Activated T-cell treated with anti-CD3 and anti-CD28 coated beads, Interleukin-2, amount 50 U/mL, for 48 hours (primary cell): ENCODE data around the gene TCF7L1.
"Not testable (repeated sequence)": the region's sequence is repeated elsewhere in the genome, so short reads cannot be mapped to it uniquely, and the experiment has no call there.

Experiments
- DNase-seq, 2 experiments: peaks; one replicate each; pipeline ENCODE4 v3.0.0-alpha.2; 2020

The TCF7L1 gene, protein sequence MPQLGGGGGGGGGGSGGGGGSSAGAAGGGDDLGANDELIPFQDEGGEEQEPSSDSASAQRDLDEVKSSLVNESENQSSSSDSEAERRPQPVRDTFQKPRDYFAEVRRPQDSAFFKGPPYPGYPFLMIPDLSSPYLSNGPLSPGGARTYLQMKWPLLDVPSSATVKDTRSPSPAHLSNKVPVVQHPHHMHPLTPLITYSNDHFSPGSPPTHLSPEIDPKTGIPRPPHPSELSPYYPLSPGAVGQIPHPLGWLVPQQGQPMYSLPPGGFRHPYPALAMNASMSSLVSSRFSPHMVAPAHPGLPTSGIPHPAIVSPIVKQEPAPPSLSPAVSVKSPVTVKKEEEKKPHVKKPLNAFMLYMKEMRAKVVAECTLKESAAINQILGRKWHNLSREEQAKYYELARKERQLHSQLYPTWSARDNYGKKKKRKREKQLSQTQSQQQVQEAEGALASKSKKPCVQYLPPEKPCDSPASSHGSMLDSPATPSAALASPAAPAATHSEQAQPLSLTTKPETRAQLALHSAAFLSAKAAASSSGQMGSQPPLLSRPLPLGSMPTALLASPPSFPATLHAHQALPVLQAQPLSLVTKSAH

DNA sequence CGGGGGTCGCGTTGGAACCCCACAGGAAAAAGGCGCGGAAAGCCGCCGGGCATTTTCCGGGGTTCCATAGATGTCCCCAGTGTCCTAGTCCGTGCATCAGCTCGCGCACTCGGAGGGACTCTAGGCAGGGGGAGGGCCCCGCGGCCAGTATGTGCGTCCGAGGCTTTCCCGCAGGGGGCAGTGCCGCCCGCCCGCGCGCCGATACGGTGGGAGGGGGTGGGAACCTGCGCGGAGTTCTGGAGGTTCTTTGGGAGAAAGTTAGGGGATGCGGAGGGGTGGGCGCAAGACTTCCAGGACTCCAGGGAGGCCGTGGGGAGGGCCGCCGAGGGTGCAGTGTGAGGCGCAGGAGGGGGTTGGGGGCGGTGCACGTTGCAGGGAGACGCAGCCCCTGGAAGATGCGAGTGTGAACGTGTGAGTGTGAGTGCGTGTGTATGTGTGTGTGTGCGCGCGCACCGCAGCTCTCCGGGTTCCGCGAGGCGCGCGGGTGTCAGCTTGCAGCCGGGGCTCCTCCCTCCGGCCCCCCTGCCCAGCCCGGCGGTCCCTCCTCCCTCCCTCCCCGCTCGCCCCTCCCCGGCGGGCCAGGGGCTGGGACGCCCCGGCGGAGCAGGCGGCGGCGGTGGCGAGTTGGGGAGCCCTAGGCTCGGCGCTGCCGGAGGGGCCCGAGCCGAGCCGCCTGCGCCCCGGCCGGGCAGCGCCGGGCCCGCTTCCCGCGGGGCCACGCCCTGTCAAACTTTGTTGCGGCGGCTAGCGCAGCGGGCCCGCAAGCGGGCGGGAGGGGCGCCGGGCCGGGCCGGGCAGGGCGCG is at the start of gene TCF7L1:
TSS of gene TCF7L1 (plus strand) at position 559 of the 804 bp plus-strand sequence. CDS start 293 bp downstream, outside the sequence.
- peak; percentile 65 to 66 for DNase-seq

DNA sequence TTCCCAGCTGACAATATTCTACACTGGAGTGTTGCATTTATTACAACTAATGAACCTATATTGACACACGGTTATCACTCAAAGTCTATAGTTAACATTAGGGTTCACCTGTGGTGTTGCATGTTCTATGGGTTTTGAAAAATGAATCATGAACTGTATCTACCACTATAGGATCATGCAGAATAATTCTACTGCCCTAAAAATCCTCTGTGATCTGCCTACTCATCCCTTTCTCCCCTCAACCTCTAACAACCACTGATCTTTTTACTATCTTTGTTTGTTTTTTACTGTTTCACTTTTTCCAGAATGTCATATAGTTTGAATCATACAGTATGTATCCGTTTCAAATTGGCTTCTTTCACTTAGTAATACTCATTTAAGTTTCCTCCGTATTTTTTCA is 47.6 kb upstream of the TCF7L1 start:
- no peak for DNase-seq

DNA sequence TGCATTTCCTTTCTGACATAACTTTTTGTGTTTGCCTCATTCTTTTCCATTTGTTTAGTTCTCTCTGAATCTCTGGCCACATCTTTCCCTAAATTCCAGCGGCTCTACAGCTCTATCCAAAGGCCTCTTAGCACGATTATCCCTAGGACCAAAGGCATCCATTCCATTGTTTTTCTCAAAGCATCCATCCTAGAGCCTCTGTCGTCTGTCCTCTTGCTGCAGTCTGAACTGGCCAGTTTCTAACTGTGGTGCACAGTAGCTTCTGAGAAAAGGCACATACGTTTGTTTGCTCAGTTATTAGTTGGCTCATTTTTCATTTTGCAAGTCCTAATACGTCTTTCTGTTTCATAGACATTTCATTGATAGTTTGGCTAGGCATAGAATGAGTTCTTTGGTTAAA is 45.7 kb upstream of the TCF7L1 start:
- DNase-seq = no peak

DNA sequence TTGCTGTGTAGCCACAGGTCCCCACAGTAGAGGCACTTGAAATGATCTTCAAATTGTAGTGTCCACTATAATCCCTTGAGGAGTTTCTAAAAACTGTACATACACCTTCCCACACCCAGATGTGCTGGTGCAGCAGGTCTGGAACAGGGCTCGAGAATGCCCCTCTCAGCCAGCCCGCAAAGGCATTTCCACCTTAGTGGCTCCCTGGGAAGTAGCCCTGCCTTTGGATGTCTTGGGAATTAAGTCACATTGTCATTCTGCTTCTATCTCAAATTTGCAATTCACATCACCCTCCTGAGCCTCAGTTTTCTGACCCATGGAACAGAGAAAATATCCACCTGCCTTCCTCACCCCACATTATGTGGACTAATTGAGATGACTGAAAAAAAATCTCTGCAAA is 44.3 kb upstream of the TCF7L1 start:
- no peak for DNase-seq

DNA sequence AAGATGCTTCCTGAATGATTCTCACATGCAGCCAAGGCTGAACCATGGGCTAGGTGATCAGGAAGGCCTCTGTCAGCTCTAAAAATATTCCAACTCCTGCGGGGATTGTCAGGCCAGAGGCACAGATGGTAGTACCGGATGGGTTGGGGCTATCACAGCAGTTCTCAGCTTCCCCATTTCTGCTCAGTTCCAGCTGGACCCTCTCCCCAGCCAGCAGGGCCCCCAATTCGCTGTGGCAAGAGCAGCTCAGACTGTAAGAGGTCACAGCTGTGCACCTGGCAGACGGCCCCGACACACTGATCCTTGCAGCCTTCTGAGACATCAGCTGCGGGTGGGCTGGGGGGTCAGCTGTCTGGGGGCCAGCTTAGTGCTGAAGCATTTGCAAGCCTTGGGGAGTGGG is 43.6 kb upstream of the TCF7L1 start:
- DNase-seq = no peak

DNA sequence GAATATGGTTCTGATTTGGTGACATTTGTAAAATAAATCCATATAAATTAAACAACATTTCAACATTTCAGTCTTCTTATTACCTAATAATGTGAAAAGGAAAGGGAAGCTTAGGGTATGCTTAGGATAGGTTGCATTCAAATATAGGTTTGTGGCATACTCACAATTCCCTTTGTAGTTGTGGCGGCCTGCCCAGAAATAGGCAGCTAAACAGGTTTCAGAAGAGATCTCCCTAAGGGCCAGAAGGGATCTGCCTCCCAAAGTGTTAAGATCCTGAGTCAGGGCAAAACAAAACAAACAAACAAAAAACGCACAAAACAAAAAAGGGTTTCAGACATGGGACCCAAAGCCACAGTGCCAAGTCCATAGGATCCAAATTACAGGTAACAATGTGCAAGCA is 41.4 kb upstream of the TCF7L1 start:
- DNase-seq = no peak

DNA sequence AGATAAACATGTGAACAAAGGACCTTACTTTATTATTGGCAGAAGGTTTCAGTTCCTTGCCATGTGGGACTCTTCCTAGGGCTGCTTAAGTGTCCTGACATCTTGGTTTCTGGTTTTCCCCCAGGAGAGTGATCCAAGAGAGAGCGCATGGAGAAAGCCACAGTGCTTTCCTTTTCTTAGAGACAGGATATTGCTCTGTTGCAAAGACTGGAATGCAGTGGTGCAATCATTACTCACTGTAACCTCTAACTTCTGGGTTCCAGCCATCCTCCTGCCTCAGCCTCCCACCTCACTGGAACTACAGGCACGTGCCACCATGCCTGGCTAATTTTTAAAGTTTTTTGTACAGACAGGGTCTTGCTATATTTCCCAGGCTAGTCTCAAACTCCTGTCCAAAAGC is 38.1 kb upstream of the TCF7L1 start:
- DNase-seq = no peak

DNA sequence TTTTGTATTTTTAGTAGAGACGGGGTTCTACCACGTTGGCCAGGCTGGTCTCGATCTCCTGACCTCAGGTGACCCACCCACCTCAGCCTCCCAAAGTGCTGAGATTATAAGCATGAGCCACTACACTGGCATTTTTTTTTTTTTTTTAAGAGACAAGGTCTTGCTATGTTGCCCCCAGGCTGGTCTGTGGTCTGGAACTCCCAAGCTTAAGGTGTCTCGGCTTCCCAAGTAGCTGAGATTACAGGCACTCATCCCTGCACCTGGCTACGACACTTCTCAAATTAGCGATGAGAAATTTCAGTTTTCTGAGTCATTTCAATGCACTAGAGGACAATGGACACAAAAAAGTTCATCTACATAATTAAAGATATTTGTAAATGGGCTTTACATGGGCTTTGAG is 36.6 kb upstream of the TCF7L1 start:
- no peak for DNase-seq

DNA sequence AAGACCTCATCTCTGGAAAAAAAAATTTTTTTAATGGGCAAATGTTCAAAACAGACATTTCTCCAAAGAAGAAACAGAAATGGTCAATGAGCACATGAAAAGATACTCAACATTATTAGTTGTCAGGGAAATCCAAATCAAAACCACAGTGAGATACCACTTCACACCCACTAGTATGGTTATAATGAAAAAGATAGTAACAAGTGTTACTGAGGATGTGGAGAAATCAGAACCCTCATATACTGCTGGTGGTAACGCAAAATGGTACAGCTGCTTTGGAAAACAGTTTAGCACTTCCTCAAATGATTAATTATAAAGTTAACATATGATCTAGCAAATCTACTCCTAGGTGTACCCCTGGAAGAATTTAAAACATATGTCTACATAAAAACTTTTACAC is 29.0 kb upstream of the TCF7L1 start:
- no peak for DNase-seq

DNA sequence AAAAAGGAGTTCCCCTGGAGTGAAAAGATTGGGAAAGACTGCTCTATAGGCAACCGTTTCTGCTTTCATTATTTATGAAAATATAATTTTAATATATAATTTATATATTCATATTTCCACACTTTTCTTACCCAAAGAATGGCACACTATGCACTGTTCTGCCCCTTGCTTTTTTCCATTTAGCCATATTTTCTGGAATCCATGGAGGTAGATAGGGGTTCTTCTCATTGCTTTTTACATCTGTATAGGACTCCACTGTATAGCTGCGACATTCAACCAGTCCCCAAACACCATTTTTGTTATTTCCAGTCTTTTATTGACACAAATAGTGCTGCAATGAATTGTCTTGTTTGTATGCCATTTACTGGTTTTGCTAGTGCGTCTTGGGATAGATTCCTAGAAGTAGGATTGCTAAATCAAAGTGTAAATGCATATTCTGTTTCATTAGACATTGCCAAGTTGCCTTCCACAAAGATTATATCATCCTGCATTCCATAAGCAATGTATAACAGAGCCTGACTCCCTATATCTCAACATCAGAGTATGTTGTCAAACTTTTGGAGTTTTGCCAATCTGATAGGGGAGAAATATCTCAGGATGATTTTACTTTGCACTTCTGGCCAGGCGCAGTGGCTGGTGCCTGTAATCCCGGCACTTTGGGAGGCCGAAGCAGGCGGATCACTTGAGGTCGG is 26.6 kb upstream of the TCF7L1 start:
- no peak for DNase-seq

DNA sequence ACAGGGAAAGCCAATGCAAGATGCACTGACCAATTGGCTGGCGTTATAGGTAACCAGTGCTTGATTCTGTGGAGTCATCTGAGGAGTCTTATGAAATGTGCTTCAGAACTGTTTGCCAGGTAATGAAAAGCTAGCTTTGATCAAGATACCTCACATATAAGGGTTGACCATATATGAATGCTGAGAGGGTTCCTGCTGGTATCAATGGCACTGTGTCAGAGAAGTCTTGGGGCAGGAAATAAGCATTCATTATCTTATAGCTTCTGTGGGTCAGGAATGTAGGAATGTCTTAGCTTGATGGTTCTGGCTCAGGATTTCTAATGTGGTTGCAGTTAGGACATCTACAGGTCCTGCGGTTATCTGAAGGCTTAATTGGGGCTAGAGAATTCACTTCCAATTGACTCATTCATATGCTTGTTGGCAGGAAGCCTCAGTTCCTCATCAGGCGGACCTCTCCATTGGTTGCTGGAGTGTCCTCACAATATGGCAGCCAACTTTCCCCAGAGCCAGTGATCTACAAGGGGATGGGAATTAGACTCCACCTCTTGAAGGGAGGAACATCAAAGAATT is 22.1 kb upstream of the TCF7L1 start:
- no peak for DNase-seq

DNA sequence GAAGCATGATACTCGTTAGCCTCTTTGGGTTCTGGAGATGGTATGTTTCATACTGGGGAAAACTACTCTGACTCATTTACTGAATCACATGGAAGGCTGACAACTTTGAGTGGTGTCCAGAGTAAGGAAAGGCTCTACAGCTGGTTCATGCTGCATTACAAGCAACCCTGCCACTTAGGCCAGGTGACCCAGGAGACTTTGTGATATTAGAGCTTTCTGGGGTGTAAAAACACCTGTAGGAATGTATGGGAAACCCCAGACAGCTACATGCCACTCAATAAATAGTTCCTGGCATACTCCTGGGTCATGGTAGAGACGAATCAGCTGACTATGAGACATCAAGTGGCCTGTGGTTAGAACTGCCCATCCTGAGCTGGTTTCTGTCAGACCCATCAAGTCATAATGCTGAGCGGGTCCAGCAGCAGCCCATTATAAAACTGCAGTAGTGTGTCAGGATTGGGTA is 21.3 kb upstream of the TCF7L1 start:
- DNase-seq = no peak

DNA sequence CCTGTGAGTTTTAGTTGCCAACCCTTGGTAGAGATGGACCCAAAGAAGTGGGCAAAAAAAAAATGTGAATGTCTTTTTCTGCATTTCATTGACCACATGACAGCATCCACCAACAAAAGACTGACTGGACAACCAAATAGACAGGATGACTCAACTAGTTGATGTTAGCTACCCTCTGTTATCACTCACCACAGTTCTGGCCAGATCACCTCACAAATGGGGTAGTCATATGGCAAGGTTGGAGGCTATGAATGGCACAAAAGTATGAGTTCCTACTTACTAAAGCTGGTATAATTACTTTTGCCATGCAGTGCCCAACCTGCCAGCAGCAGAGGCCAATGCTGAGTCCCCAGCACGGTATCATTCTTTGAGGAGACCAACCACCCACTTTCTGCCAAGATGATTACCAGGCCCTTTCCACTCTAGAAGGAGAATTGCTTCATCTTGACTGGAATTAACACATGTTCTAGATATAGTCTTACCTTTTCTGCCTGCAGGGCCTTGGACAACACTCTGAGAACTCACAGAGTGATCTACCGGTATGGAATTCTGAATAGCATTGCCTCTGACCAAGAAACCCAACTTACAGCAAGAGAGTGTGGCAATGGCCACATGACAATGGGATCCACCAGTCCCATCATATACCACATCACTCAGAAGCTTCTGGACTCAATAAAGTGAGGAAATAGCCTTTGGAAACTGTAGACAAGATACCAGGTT is 20.1 kb upstream of the TCF7L1 start:
- DNase-seq = no peak

DNA sequence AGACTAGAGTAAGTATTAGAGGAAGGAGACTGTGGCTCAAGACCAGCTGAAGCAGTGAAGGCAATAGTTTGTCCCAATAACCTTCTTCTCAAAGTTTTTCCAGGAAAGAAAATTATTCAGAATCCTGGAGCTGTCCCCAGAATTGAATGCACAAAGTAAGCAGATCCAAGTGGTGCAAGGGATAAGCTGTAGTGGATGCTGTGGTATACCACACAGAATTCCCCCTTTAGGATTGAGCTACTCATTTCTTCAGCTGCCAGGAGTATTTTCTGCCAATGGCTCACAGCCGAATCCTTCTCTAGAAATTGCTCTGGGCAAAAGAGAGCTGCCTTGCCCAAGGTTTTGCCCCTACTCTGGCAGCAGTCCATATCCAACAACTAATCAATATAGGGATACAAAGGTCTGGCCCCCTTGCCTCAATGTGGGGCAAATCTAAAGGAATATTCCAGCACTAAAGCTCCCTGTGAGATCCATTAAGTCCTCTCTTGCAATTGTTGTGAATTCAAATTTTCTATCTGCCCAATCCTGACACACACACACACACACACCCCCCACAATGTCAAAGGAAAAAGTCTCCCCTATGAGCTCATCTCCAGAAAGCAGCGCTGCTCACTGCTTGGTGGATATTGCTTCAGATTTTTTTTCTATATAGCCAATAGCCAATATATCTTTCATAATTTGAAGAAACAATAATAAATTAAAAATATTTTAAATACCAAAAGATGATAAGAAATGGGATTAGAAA is 18.4 kb upstream of the TCF7L1 start:
- no peak for DNase-seq

DNA sequence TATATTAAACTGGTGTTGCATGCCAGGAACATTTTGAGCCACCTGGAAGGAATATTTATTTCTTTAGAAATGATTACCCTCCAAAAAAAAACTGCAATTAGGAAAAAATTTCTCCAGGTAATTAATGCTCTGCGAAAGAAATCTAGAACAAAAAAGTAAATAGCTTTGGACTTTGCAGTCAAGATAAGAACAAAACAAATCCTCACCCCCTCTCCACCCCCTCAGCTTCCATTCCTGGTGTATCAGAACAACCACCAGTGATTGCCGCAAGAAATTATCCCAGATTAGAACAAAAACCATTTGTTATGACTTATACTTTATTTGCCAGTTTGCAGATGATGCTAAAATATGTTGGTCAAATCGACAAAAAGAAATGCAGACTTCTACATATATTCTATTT is 17.0 kb upstream of the TCF7L1 start:
- no peak for DNase-seq

DNA sequence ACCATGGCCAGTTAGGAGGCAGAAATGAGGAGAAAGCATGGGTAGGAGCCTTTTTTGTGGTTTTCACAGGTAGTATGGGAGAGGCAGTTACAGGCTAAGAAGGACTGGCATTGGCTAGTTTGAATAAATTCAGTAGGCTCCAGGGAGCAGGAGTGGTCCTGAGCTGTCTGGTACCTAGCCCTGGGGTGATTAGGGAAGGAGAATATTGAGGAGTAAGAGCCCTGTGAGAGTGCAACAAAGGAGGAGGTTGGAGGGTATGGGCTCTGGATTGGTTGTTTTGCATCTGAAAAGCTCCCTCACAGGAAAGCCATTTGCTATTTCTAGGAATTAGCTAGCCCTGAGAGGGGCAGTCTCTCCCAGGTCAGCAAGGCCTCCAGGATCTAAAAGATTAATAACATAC is 13.3 kb upstream of the TCF7L1 start:
- DNase-seq = no peak

DNA sequence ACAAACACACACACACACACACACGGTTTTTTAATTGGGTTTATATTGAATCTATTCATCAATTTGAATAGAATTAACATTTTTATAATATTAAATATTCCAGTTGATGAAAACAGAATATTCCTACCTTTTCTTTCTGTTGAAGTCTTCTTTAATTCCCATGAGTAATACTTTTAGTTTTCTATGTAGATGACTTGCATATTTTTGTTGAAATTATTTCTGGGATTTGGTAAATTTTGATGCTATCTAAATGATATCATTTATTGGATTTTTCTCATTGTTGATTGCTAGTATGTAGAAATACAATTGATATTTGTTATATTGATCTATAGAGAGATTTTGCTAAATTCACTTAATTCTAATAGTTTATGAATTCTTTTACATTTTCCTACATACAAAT is 12.8 kb upstream of the TCF7L1 start:
- no peak for DNase-seq

DNA sequence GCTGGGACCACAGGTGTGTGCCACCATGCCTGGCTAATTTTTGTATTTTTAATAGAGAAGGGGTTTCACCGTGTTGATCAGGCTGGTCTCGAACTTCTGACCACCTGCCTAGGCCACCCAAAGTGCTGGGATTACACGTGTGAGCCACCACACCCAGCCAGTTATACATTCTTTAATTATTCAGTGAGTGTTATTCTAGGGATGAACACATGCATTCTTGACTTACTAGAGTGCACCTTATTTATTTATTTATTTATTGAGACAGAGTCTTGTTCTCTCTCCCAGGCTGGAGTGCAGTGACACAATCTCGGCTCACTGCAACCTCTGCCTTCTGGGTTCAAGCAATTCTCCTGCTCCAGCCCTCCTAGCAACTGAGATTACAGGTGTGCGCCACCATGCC is 6.7 kb upstream of the TCF7L1 start:
- DNase-seq = not testable (repeated sequence)

DNA sequence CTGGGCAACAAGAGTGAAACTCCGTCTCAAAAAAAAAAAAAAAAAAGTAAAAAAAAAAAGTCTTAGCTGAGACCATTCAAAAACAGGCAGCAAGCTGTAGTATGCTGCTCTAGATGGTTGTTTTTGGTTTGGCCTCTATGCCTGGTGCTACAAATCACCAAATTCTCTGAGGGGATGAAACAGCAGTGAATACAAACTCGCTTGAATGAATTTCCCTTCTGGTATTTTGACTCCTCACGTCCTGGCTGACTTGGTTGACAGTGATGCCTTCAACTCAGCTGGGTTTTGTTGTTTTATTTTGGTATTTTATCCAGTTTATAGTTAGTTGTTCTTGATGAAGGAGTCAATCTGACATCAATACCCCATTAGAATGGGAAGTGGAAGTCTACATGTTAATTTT is 3.3 kb upstream of the TCF7L1 start:
- DNase-seq = no peak

DNA sequence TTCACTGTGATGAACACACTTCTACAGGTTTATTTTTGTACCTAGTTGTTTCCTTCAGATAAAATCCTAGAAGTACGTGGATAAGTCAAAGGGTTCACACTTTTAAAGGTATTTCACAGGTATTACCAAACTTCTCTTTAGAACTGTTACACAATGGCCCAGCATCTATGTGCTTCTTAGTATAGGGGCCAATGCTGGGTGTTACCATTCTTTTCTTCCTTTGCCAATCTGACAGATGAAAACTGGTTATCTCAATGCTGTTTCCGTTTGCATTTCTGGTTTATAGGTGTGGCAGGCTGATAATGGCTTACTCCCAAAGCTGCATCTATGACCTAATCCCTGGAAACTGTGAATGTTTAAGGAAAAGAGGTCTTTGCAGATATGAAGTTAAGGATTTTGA is 2.8 kb upstream of the TCF7L1 start:
- DNase-seq = no peak

DNA sequence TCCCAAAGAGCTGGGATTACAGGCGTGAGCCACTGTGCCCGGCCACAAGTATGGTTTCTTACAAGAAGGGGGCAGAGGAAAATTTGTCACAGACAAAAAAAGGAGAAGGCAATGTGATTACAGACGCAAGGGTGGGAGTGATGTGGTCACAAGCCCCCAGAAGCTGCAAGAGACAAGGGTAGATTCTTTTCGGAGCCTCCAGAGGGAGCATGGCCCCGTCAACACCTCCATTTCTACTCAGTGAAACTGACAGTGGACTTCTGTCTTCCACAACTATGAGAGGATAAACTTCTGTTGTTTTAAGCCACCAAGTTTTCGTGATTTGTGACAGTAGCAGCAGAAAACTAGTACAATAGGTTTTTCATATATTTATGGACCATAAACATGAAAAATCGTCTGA is 2.1 kb upstream of the TCF7L1 start:
- no peak for DNase-seq
